ENCODE results near the gene SDHAF1.

GRCh38 chr19:35949131-35949530 is 45.9 kb upstream of the SDHAF1 start:
- no peak for TF ChIP-seq CTCF (IDR thresholded peaks at IDR 0.05)
- TF ChIP-seq POLR2A (IDR thresholded peaks at IDR 0.05) = no peak

Measured in heart left ventricle (tissue), 13 donors.